Measurements from ENCODE around the gene AFF3. TPM values are rescaled to one million over a fixed set of nuclear protein-coding genes. Genes with fewer than 3 reads are reported as not detected.

AFF3 gene
- total RNA-seq, 3 donors from 2014 or later (not counting 1 experiment from before 2014, with no cell fraction given): 4.6 to 9.6 (median 5.6) TPM

DNA sequence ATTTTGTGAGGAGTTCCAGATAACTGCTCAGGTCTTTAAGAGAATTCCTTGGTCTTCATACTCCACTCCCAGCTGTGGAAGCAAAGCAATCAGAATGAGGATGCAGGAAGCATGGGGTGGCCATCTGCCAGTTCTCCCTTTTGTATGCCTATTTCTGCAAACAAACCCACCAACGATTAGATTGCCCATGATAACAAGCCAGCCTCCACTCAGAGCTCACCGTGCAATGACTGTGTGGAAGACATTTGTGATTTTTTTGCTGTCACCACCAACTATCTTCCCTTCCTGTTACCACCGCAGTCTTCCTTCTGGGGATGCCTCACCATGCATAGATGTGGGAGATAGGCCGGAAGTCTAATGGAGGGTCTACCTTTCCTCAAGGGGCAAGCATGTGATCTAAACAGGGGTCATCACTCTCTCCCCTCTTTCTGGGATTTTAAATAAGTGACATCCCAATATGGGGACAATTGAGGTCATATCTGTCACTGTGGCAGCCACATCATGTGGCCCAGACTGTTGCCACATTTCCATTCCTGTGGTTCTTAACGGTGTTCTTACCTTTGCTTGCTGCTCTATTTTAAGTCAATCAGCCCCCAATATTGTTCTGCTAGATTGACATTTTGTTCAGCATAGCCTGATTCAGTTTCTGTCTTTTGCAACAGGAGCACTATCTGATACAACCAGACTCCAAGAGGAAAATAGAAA, 4.4 kb downstream of the AFF3 start:
- Mint-ChIP-seq H3K4me1 (peaks cover 13 to 26% of the 10 kb centered on the region in 2 donors), H3K9me3 (no peaks in the 10 kb centered on the region)
- H3K36me3 ChIP-seq (ENCODE audit: control insufficient read depth, insufficient read depth, low read length): no peaks in the 10 kb centered on the region

GRCh38 chr2:100137318-100137717, 5.1 kb downstream of the AFF3 start:
- TF ChIP-seq, protein P1, sequence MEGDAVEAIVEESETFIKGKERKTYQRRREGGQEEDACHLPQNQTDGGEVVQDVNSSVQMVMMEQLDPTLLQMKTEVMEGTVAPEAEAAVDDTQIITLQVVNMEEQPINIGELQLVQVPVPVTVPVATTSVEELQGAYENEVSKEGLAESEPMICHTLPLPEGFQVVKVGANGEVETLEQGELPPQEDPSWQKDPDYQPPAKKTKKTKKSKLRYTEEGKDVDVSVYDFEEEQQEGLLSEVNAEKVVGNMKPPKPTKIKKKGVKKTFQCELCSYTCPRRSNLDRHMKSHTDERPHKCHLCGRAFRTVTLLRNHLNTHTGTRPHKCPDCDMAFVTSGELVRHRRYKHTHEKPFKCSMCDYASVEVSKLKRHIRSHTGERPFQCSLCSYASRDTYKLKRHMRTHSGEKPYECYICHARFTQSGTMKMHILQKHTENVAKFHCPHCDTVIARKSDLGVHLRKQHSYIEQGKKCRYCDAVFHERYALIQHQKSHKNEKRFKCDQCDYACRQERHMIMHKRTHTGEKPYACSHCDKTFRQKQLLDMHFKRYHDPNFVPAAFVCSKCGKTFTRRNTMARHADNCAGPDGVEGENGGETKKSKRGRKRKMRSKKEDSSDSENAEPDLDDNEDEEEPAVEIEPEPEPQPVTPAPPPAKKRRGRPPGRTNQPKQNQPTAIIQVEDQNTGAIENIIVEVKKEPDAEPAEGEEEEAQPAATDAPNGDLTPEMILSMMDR (IDR thresholded peaks at IDR 0.05): no peak
- Mint-ChIP-seq H3K27ac (no peak overlapping the region), H3K27me3 (ENCODE audit: low read depth in 2 of 2) (peaks cover 2 to 36% of the 10 kb centered on the region in 2 donors), H3K4me1 (peaks cover 6 to 19% of the 10 kb centered on the region in 2 donors), H3K4me3 (no peak overlapping the region), H3K36me3 (no peaks in the 10 kb centered on the region), H3K9me3 (no peaks in the 10 kb centered on the region)
- H3K9me3 ChIP-seq (ENCODE audit: control insufficient read depth, insufficient read depth, low read length): no peaks in the 10 kb centered on the region
- no peak overlapping the region for H3K4me3 ChIP-seq (ENCODE audit: low read length)
- ATAC-seq: no peak
- H3K4me1 ChIP-seq (ENCODE audit: control insufficient read depth, insufficient read depth, low read length): peaks cover 24% of the 10 kb centered on the region
- DNase-seq: no peak
- intact Hi-C loops (cut with micrococcal nuclease): no loop called here
- 88% methylated on average over 5 of the region's 5 CpGs for whole genome bisulfite sequencing (ENCODE audit: insufficient coverage)
- no peaks in the 10 kb centered on the region for H3K36me3 ChIP-seq (ENCODE audit: control insufficient read depth, insufficient read depth, low read length)
- H3K27ac ChIP-seq (ENCODE audit: low read length): no peak overlapping the region
- no peaks in the 10 kb centered on the region for H3K27me3 ChIP-seq (ENCODE audit: control insufficient read depth, insufficient read depth, low read length)

More for the DNA sequence above, 4.4 kb downstream of the AFF3 start:
- H3K27ac ChIP-seq (ENCODE audit: low read length): no peak overlapping the region
- DNase-seq (no peak), ATAC-seq (no peak)
- H3K9me3 ChIP-seq (ENCODE audit: control insufficient read depth, insufficient read depth, low read length): no peaks in the 10 kb centered on the region
- no peaks in the 10 kb centered on the region for H3K27me3 ChIP-seq (ENCODE audit: control insufficient read depth, insufficient read depth, low read length)
- TF ChIP-seq, protein P1 (IDR thresholded peaks at IDR 0.05): no peak
- no peak overlapping the region for H3K4me3 ChIP-seq (ENCODE audit: low read length)
- 13% methylated on average over 3 of the region's 5 CpGs for WGBS (ENCODE audit: insufficient coverage)
- H3K27me3 Mint-ChIP-seq (ENCODE audit: low read depth in 2 of 2): peaks cover 4 to 39% of the 10 kb centered on the region in 2 donors
- intact Hi-C loops (cut with micrococcal nuclease): no loop called here
- no peak overlapping the region for H3K27ac Mint-ChIP-seq
- H3K4me1 ChIP-seq (ENCODE audit: control insufficient read depth, insufficient read depth, low read length): peaks cover 27% of the 10 kb centered on the region
- H3K4me3 Mint-ChIP-seq: no peak overlapping the region
- no peaks in the 10 kb centered on the region for H3K36me3 Mint-ChIP-seq

DNA sequence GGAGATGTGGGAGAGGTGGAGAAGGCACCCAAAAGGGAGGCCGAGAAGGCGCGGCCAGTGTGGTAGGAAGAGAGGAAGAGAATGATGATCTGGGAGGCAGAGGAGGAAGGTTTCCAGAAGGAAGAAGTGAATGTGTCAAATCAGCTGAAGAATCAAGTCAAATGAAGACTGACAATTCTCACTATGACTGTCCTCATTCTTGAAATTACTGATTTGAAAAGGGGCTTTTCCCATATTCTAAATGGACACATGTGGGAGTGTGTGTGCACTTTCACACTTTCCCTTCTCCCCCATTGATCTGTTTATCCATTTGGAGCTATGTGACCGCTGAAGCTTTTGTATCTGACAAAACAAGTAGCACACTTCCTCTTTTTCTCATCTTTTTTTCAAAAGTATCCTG, 6.1 kb downstream of the AFF3 start:
- H3K4me1 ChIP-seq (ENCODE audit: control insufficient read depth, insufficient read depth, low read length): peaks cover 18% of the 10 kb centered on the region
- Mint-ChIP-seq H3K27me3 (ENCODE audit: low read depth in 2 of 2) (peaks cover 0 to 26% of the 10 kb centered on the region in 2 donors), H3K4me1 (peaks cover 0 to 12% of the 10 kb centered on the region in 2 donors), H3K9me3 (no peaks in the 10 kb centered on the region), H3K27ac (no peak overlapping the region), H3K4me3 (no peak overlapping the region), H3K36me3 (no peaks in the 10 kb centered on the region)
- DNase-seq (no peak), ATAC-seq (no peak)
- H3K27ac ChIP-seq (ENCODE audit: low read length): no peak overlapping the region
- no peaks in the 10 kb centered on the region for H3K36me3 ChIP-seq (ENCODE audit: control insufficient read depth, insufficient read depth, low read length)
- TF ChIP-seq, protein P1 (IDR thresholded peaks at IDR 0.05): no peak
- H3K27me3 ChIP-seq (ENCODE audit: control insufficient read depth, insufficient read depth, low read length): no peaks in the 10 kb centered on the region
- intact Hi-C loops (cut with micrococcal nuclease): no loop called here
- no peaks in the 10 kb centered on the region for H3K9me3 ChIP-seq (ENCODE audit: control insufficient read depth, insufficient read depth, low read length)
- WGBS (ENCODE audit: insufficient coverage): 68% methylated on average over 4 of the region's 4 CpGs
- no peak overlapping the region for H3K4me3 ChIP-seq (ENCODE audit: low read length)

GRCh38 chr2:100135415-100135814, 7.0 kb downstream of the AFF3 start:
- H3K9me3 ChIP-seq (ENCODE audit: control insufficient read depth, insufficient read depth, low read length): no peaks in the 10 kb centered on the region
- TF ChIP-seq, protein P1 (IDR thresholded peaks at IDR 0.05): no peak
- DNase-seq (no peak), ATAC-seq (no peak)
- Mint-ChIP-seq H3K27me3 (ENCODE audit: low read depth in 2 of 2) (peaks cover 0 to 17% of the 10 kb centered on the region in 2 donors), H3K4me3 (no peak overlapping the region), H3K36me3 (no peaks in the 10 kb centered on the region), H3K9me3 (no peaks in the 10 kb centered on the region), H3K4me1 (peaks cover 0 to 8% of the 10 kb centered on the region in 2 donors), H3K27ac (no peak overlapping the region)
- 90% methylated on average over 5 of the region's 5 CpGs for WGBS (ENCODE audit: insufficient coverage)
- H3K36me3 ChIP-seq (ENCODE audit: control insufficient read depth, insufficient read depth, low read length): no peaks in the 10 kb centered on the region
- H3K4me3 ChIP-seq (ENCODE audit: low read length): no peak overlapping the region
- intact Hi-C loops (cut with micrococcal nuclease): no loop called here
- no peaks in the 10 kb centered on the region for H3K27me3 ChIP-seq (ENCODE audit: control insufficient read depth, insufficient read depth, low read length)
- no peak overlapping the region for H3K27ac ChIP-seq (ENCODE audit: low read length)
- peaks cover 18% of the 10 kb centered on the region for H3K4me1 ChIP-seq (ENCODE audit: control insufficient read depth, insufficient read depth, low read length)

Measured in natural killer cell (primary cell).